SK-N-SH treated with all-trans-retinoic acid at 6 μM for 48 hours (cell line): ENCODE data around the gene LDLRAP1.

Experiments
- ATAC-seq: fragments of 200-7000 bp; cut with Tn5 transposase; 3 replicates; pipeline ENCODE4 v1.9.1; 2020; ENCODE audit warnings: mild to moderate bottlenecking, moderate library complexity
- ARNTL ChIP-seq: fragments of 450-650 bp; formaldehyde crosslinking; IDR thresholded peaks from 2 replicates; pipeline ENCODE4 v1.5.0; 2020; ENCODE audit warnings: low read depth, mild to moderate bottlenecking, moderate library complexity, borderline replicate concordance
- BACH2 ChIP-seq: fragments of 250-450 bp; sonication (Bioruptor Pico); IDR thresholded peaks from 2 replicates; pipeline ENCODE4 v1.9.0; 2021; ENCODE audit warnings: mild to moderate bottlenecking, borderline replicate concordance
- CREB5 ChIP-seq: fragments of 250-450 bp; sonication (Bioruptor Pico); IDR thresholded peaks from 2 replicates; pipeline ENCODE4 v1.5.1; 2020; ENCODE audit warnings: low read depth, mild to moderate bottlenecking, moderate library complexity
- CSRNP3 ChIP-seq: fragments of 250-450 bp; sonication (Bioruptor Pico); IDR thresholded peaks from 2 replicates; pipeline ENCODE4 v1.5.1; 2021; ENCODE audit warnings: mild to moderate bottlenecking, moderate library complexity
- ESRRG ChIP-seq: fragments of 250-450 bp; sonication (Bioruptor Pico); IDR thresholded peaks from 2 replicates; pipeline ENCODE4 v1.6.1; 2021; ENCODE audit warnings: mild to moderate bottlenecking
- GLIS3 ChIP-seq: fragments of 250-450 bp; sonication (Bioruptor Pico); IDR thresholded peaks from 2 replicates; pipeline ENCODE4 v1.5.0; 2020; ENCODE audit warnings: mild to moderate bottlenecking, moderate library complexity
- ISL1 ChIP-seq: fragments of 250-450 bp; sonication (Bioruptor Pico); IDR thresholded peaks from 2 replicates; pipeline ENCODE4 v2.1.2; 2022; ENCODE audit warnings: mild to moderate bottlenecking, moderate library complexity
- OSR1 ChIP-seq: fragments of 250-450 bp; sonication (Bioruptor Pico); IDR thresholded peaks from 2 replicates; pipeline ENCODE4 v1.8.0; 2022; ENCODE audit warnings: moderate library complexity, mild to moderate bottlenecking, inconsistent platforms
- PATZ1 ChIP-seq: fragments of 250-450 bp; sonication (Bioruptor Pico); IDR thresholded peaks from 2 replicates; pipeline ENCODE4 v1.8.0; 2020; ENCODE audit warnings: mild to moderate bottlenecking, moderate library complexity, borderline replicate concordance
- POU6F1 ChIP-seq: fragments of 250-450 bp; sonication (Bioruptor Pico); IDR thresholded peaks from 2 replicates; pipeline ENCODE4 v1.8.0; 2021; ENCODE audit warnings: low read depth, mild to moderate bottlenecking, moderate library complexity, borderline replicate concordance
- PPARA ChIP-seq: fragments of 250-450 bp; sonication (Bioruptor Pico); IDR thresholded peaks from 2 replicates; pipeline ENCODE4 v1.5.0; 2020; ENCODE audit warnings: mild to moderate bottlenecking, borderline replicate concordance
- RARB ChIP-seq: fragments of 250-450 bp; sonication (Bioruptor Pico); IDR thresholded peaks from 2 replicates; pipeline ENCODE4 v1.8.0; 2021; ENCODE audit warnings: mild to moderate bottlenecking, moderate library complexity
- SNAI2 ChIP-seq: fragments of 250-450 bp; sonication (Bioruptor Pico); IDR thresholded peaks from 2 replicates; pipeline ENCODE4 v1.5.0; 2020; ENCODE audit warnings: mild to moderate bottlenecking, moderate library complexity
- TCF4 ChIP-seq: fragments of 250-450 bp; sonication (Bioruptor Pico); IDR thresholded peaks from 2 replicates; pipeline ENCODE4 v1.8.0; 2021; ENCODE audit warnings: mild to moderate bottlenecking, moderate library complexity, borderline replicate concordance
- TOX ChIP-seq: fragments of 250-450 bp; sonication (Bioruptor Pico); IDR thresholded peaks from 2 replicates; pipeline ENCODE4 v1.8.0; 2021; ENCODE audit warnings: mild to moderate bottlenecking, moderate library complexity, borderline replicate concordance
- ZC3H10 ChIP-seq: fragments of 250-450 bp; sonication (Bioruptor Pico); IDR thresholded peaks from 2 replicates; pipeline ENCODE4 v1.5.1; 2021; ENCODE audit warnings: mild to moderate bottlenecking, moderate library complexity
- ZFP3 ChIP-seq: fragments of 250-450 bp; sonication (Bioruptor Pico); IDR thresholded peaks from 2 replicates; pipeline ENCODE4 v1.5.0; 2020; ENCODE audit warnings: mild to moderate bottlenecking, moderate library complexity
- ZFP30 ChIP-seq: fragments of 450-650 bp; formaldehyde crosslinking; IDR thresholded peaks from 2 replicates; pipeline ENCODE4 v1.5.0; 2022; ENCODE audit warnings: mild to moderate bottlenecking, moderate library complexity
- ZNF565 ChIP-seq: fragments of 450-650 bp; formaldehyde crosslinking; conservative IDR thresholded peaks from 2 replicates; pipeline ENCODE4 v1.5.0; 2020; ENCODE audit warnings: low read depth, mild to moderate bottlenecking, moderate library complexity
- ZNF70 ChIP-seq: fragments of 450-650 bp; formaldehyde crosslinking; IDR thresholded peaks from 2 replicates; pipeline ENCODE4 v1.5.0; 2020; ENCODE audit warnings: mild to moderate bottlenecking, moderate library complexity
- ZNF8 ChIP-seq: fragments of 450-650 bp; formaldehyde crosslinking; IDR thresholded peaks from 2 replicates; pipeline ENCODE4 v1.5.0; 2020; ENCODE audit warnings: mild to moderate bottlenecking, moderate library complexity

LDLRAP1 gene

GRCh38 chr1:25616095-25616986 lies 72.9 kb downstream of the LDLRAP1 start, which contains the start of gene MAN1C1:
TSS of gene MAN1C1 (plus strand) at chr1:25616791. CDS start at chr1:25617798, 1,007 bp downstream.
- ATAC-seq, result peak; percentile 96
- TF ChIP-seq ZNF565 (no peak), ARNTL (CRISPR knock-in tag) (no peak), GLIS3 (CRISPR knock-in tag) (no peak), ZNF70 (CRISPR knock-in tag) (no peak), PPARA (no peak), SNAI2 (no peak), CREB5 (CRISPR knock-in tag) (no peak), POU6F1 (CRISPR knock-in tag) (no peak), OSR1 (CRISPR knock-in tag) (no peak), ZFP30 (CRISPR knock-in tag) (no peak), ZFP3 (CRISPR knock-in tag) (no peak), TOX (no peak), ESRRG (no peak), ISL1 (CRISPR knock-in tag) (no peak), BACH2 (no peak), CSRNP3 (CRISPR knock-in tag) (no peak), RARB (CRISPR knock-in tag) (no peak)
- TF ChIP-seq, all 23 proteins: peak for 0

GRCh38 chr1:25616987-25617624 lies 73.7 kb downstream of the LDLRAP1 start:
- TF ChIP-seq ZNF8 (CRISPR knock-in tag) (no peak), RARB (CRISPR knock-in tag) (no peak), ZNF70 (CRISPR knock-in tag) (no peak), ZFP3 (CRISPR knock-in tag) (no peak), GLIS3 (CRISPR knock-in tag) (no peak), OSR1 (CRISPR knock-in tag) (no peak), POU6F1 (CRISPR knock-in tag) (no peak), ZC3H10 (no peak), PATZ1 (CRISPR knock-in tag) (no peak), TCF4 (no peak)
- ATAC-seq, result no peak
